22Rv1 (cell line): Measurements from ENCODE around the gene TGFB2.

Experiments used
- H3K27ac ChIP-seq: fragments of 450-650 bp; 2 replicates; pipeline ENCODE4 v1.5.1; 2017
- CTCF ChIP-seq: fragments of 450-650 bp; IDR thresholded peaks from 2 replicates; pipeline ENCODE4 v1.5.1; 2017; ENCODE audit warnings: mild to moderate bottlenecking
- ZFX ChIP-seq: fragments of 450-650 bp; IDR thresholded peaks from 2 replicates; pipeline ENCODE4 v1.6.1; 2017; ENCODE audit warnings: antibody characterized with exemption, borderline replicate concordance

Gene TGFB2

DNA sequence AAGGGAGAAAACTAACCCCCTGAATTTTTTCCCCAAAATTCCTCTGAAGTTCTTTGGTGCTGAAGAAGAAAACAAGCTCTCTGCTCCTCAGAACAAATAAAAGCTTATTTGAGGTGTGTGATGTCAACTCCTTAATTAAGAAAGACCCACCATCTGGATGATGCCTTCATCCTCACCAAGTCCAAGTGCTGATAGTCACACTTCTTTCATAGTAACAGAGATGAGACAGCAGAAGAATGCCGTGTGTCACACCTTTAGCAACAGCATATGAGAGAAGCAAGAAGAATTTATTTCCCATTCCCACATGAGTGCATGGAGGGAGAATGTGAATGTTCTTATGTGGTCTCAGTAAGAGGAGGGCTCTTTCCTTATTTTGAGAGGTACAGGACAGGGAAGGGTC lies 91.2 kb downstream of the TGFB2 start:
- H3K27ac ChIP-seq = no peak overlapping the region
- no peak for TF ChIP-seq CTCF
- TF ChIP-seq ZFX = no peak

DNA sequence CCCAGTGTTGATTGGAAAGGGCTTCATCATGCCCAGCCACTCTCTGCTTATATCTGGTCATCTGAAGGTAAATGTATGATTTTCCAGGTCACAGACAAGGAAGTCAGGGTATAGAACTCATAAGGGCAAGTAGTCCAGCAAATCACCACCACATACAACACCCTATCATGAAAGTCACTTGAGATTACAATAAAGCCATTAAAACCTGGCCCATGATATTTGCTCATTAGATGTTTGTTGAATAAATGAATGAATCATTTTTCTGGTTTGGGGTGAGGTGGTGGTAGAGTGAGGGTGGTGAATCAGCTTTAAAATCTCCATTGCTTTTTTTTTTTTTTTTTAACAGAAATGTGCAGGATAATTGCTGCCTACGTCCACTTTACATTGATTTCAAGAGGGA lies 91.9 kb downstream of the TGFB2 start:
- no peak overlapping the region for H3K27ac ChIP-seq
- TF ChIP-seq CTCF = no peak
- no peak for TF ChIP-seq ZFX

GRCh38 chr1:218439541-218440295 lies 94.6 kb downstream of the TGFB2 start:
- no peak for TF ChIP-seq CTCF
- no peak for TF ChIP-seq ZFX
- no peak overlapping the region for H3K27ac ChIP-seq

- no peak for TF ChIP-seq CTCF
- TF ChIP-seq ZFX = no peak
- no peak overlapping the region for H3K27ac ChIP-seq
Measured at GRCh38 chr1:218443255-218443654, 98.1 kb downstream of the TGFB2 start.

DNA sequence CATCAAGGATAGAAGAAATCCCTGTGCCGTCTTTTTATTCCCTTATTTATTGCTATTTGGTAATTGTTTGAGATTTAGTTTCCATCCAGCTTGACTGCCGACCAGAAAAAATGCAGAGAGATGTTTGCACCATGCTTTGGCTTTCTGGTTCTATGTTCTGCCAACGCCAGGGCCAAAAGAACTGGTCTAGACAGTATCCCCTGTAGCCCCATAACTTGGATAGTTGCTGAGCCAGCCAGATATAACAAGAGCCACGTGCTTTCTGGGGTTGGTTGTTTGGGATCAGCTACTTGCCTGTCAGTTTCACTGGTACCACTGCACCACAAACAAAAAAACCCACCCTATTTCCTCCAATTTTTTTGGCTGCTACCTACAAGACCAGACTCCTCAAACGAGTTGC lies 99.0 kb downstream of the TGFB2 start:
- no peak overlapping the region for H3K27ac ChIP-seq
- TF ChIP-seq CTCF (no peak), ZFX (no peak)

DNA sequence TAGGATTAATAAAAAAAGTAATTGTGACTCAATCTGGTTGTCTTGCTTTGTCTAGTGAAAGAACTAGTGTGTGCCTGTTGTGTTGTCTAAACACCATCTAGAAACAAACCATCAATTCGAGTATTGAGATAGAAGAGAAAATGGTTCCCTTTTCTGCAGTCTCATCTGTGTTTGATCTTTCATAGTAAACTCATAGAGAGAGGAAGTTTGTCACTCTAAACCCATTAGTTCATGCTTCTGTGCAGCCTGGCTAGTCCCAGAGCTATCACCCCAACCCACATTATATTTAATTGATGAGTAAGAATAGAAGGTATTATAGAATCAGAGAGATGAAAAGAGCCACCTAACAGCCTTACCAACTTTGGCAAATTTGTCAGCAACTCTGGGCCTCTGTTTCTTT lies 99.5 kb downstream of the TGFB2 start:
- H3K27ac ChIP-seq = no peak overlapping the region
- no peak for TF ChIP-seq CTCF
- no peak for TF ChIP-seq ZFX

DNA sequence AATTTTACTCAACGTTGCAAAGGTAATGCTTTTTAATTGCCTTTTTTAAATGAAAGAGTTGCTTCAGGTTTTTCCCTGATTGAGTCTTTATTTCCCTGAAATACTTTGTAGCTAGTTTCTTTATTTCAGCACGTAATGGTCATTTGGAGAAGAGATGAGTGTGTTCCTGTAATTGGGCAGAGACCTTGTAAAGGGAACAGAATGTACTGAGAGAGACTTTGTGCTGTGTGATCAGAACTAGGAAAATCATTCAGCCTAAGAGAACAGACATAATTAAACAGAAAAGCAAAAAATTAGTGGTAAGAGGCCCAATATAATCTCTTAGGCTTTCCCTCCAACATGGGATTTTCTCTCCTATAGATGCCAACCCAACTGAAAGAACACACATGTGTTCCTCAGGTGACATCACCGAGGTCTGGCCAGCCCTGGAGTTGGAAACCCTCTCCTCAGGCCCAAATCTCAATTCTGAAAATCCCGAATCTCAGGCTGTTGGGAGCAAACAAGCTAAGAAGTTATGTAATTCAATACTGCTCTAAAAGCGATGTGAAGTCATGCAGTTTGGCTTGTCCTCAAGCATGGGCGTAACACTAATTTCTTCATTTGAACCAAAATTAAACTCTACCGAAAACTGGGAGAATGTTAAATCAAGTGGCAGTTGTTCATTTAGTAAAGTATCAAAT lies 102.0 kb downstream of the TGFB2 start:
- no peak for TF ChIP-seq CTCF
- no peak for TF ChIP-seq ZFX
- H3K27ac ChIP-seq = no peak overlapping the region
